ENCODE results near the gene HSPA14.

The HSPA14 gene

DNA sequence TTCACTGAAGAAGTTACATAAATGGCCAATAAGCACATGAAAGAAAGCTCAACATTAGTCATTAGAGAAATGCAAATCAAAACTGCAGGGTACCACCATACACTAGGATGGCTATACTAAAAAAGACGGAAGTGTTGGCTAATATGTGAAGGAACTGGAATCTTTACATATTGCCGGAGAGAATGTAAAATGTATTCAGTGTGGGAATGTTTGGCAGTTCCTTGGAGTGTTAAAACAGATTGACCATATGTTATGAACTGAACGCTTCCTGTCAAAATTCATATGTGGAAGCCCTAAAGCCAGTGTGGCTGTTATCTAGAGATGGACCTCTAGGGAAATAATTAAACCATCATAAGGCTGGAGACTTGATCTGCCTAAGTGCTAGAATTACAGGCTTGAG, 73.7 kb downstream of the HSPA14 start:
- FAIRE-seq: no peak
- TF ChIP-seq, protein P1, sequence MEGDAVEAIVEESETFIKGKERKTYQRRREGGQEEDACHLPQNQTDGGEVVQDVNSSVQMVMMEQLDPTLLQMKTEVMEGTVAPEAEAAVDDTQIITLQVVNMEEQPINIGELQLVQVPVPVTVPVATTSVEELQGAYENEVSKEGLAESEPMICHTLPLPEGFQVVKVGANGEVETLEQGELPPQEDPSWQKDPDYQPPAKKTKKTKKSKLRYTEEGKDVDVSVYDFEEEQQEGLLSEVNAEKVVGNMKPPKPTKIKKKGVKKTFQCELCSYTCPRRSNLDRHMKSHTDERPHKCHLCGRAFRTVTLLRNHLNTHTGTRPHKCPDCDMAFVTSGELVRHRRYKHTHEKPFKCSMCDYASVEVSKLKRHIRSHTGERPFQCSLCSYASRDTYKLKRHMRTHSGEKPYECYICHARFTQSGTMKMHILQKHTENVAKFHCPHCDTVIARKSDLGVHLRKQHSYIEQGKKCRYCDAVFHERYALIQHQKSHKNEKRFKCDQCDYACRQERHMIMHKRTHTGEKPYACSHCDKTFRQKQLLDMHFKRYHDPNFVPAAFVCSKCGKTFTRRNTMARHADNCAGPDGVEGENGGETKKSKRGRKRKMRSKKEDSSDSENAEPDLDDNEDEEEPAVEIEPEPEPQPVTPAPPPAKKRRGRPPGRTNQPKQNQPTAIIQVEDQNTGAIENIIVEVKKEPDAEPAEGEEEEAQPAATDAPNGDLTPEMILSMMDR (IDR thresholded peaks at IDR 0.05; ENCODE audit: insufficient read depth, missing control alignments): no peak
- DNase-seq (ENCODE audit: insufficient read length, low spot score): no peak

DNA sequence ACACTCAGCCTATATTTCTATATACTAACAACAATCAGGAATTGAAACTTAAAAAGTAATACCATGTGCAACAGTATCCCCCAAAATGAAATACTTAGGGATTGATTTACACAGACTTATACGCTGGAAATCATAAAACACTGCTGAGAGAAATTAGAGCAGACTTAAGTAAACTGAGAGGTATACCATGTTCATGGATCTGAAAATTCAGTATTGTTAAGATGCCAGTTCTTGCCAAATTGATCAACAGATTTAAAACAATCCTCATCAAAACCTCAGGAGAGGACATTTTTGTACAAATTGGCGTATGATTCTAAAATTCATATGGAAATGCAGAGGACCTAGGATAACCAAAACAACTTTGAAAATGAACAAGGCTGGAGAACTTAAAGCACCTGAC, 78.5 kb downstream of the HSPA14 start:
- TF ChIP-seq, protein P1 (IDR thresholded peaks at IDR 0.05; ENCODE audit: insufficient read depth, missing control alignments): no peak
- FAIRE-seq (no peak), DNase-seq (ENCODE audit: insufficient read length, low spot score) (no peak)

DNA sequence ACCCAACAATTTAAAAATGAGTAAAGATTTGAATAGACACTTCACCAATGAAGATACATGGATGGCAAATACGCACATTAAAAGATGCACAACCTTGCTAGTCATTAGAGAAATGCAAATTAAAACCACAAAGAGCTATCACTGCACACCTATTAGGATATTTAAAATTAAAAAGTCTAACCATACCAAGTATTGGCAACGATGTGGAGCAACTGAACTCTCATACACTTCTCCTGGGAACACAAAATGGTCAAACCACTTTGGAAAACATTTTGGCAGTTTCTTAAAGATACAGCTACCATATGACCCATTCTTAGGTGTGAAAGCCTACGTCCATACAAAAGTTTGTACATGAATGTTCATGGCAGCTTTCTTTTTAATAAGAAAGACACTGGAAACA, 79.7 kb downstream of the HSPA14 start:
- FAIRE-seq: no peak
- no peak for DNase-seq (ENCODE audit: insufficient read length, low spot score)
- TF ChIP-seq, protein P1 (IDR thresholded peaks at IDR 0.05; ENCODE audit: insufficient read depth, missing control alignments): no peak

GRCh38 chr10:14918964-14919363, 80.9 kb downstream of the HSPA14 start:
- DNase-seq (ENCODE audit: insufficient read length, low spot score) (no peak), FAIRE-seq (no peak)
- TF ChIP-seq, protein P1 (IDR thresholded peaks at IDR 0.05; ENCODE audit: insufficient read depth, missing control alignments): no peak
